HG03060 (cell line): ENCODE results near the gene EPHB1.

Experiments used
- ATAC-seq: cut with Tn5 transposase; IDR thresholded peaks from one replicate; pipeline ENCODE4 v1.9.1; 2021; ENCODE audit warnings: low read depth, moderate number of reproducible peaks; ENCODE audit not compliant: unreplicated experiment

EPHB1 gene

DNA sequence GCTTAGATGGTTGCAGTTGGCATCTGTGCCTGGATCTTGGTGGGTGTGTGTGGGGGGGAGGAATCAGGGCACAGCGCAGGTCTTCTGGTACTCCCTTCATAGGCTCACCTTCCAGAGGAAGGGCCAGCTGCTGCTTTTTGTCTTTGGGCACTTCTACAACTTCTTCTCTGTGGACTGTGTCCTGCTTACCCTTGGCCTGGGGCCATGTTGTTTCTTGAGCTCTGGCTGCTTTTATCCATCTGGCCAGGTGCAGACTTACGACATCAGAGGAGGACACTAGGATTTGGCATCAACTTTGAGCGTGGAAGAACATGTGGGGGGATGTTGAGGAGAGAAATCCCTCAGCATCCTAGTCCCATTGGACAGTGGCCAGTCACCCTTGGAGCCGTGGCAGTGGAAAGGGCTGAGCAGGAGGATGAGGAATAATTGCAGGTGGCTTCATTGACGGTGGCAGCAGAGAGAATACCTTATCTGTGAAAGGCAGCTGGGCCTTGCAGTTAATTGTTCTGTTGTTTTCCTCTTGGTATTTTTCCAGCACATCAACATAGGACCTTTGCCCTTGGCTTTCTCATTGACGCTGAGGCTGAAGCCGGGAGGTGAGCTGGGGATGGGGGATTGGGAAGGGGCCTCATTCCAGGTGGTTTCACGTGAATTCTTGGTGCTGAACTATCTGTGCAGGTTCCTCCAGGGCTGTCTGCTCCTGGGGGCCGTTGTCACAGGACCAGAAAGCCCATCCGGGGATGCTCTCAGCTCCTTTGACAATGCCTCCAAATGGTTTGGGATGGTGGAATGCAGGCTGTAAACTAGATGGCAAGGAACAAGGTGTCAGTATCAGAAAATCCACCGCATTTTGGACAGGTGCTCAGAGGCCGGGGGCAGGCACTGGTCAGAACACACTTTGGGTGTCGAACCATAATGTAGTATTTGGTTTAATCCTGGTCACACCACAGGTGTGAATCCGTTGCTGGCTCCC is 9.7 kb downstream of the EPHB1 start:
- ATAC-seq = no peak

DNA sequence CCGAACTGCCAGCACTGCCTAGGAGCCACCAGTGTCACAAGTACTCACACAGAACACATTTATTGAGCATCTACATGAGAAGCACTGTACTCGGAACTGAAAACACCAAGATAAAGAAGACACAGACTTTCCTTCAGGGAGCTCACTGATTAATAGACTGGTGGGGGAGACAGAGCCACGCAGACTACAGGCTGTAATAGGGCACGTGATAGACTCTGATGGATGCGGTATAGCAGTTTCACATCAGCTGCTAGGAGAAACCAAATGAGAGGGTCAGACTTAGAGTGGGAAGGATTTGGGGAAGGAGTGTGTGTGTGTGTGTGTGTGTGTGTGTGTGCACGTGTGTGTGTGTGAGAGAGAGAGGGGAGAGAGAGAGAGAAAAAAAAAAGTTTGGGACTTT is 12.1 kb downstream of the EPHB1 start:
- ATAC-seq = no peak

DNA sequence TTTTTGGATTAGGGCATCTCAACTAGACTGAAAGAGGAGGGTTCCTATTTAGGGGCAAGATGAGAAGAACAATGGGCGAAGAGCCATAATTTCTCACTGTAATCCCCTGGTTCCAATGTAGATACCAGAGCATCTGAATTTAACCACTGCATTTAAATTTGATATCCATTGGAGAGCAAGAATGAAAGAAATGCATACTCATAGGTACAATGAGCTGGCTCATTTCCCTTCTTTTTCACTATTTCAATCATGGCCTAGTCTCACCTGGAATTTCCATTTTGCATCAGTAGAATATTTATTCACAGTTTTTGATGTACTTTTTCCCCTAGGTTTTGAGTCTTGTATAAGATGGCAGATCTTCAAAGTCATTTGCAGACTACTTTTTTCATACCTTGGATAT is 13.8 kb downstream of the EPHB1 start:
- ATAC-seq = no peak

DNA sequence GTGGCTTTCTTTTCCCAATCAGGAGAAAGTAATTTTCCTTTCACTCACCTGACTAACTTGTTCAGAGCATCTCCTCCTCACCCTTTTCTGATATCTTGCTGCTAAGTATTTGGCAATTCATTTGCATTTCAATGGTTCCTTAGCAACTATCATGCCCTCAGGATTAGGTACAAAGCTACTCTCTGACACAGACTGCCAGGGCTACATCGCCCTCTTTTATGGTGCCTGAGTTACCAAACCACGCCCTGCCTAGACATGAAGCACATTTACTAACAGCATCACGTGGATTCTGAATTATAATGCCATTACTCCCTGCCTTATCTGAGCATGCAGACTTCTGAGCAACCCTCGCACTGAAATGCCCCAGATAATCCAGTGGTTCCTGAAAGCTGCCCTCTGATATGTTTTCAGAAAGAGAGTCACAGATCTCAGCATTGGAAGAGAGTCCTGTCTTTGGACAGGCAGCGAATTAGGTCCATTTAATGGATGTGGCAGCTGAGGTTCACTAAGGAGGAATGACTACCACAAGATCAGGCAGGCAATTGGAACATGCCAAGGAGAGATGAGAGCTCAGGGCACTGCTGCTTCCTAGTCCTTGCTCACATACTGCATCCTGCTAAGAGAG is 14.5 kb downstream of the EPHB1 start:
- ATAC-seq = no peak

DNA sequence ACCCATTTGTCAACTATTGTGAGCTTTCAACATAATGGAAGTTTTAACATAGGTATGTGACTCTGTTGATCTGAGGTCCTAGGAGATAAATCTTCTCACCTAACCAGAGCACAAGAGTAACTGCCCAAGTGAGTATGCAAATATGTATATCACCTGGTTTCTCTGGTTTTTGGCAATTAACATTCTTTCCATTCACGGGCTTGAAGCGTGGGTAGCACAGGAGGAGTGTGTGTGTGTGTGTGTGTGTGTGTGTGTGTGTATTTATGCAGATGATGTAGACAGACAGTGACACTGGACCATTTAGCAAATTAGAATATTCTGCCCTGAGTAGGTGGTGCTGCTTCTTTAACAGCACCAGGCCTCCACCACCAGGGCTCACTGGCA is 15.0 kb downstream of the EPHB1 start:
- ATAC-seq = no peak

DNA sequence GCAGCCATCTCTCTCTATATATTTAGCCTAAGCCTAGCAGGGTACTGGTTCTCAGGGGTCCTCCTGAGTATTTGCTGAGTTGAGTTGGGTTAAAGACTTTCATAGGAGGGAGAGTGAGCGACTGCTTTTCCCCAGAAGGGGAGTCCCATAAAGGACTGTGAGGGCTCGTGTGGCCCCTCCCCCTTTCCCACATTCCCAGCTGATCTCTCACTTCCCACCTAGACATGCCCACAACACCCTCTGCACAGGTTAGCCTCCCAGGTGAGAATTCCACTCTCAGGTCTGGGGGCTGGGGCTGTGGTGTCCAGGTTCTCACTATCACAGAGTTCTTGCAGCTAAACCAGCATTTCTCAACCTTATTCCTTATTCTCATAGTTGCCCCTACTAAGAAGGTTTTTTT is 15.8 kb downstream of the EPHB1 start:
- ATAC-seq = no peak

DNA sequence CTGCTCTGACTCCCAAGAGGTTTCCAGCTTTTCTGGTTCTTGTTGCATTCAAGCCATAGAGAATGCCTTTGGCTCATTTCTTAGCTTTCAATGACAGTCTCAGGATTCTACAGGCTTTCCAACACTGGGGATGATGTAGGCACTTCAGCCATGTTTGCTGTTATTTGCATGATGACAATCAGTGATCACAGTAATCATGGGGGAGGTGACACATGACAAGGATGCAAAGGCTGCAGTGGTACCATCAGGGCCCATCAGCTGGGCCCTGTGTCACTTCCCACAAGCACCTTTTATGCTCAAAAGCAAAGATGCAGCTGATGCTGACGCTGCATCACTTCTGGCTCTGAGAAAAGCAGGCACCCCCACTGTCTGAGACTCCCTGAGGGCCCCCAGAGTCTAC is 18.6 kb downstream of the EPHB1 start:
- no peak for ATAC-seq

DNA sequence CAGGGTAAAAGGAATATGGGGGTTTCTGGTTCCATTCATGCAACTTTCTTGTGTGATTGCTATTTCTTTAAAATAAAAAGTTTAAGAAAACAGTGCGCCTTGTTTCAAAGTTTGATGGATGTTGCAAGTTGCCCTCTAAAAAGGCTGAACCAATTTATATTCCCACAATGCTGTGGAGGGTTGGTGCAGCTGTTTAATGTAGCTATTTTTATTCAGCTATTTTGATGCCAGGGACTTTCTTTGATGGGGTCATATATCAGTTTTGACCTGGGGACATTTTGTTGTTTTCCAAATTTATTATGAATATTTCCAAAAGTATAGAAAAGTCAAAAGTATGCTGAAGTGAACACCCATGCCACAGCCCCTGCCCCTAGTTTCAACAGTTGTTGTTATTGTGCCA is 20.5 kb downstream of the EPHB1 start:
- no peak for ATAC-seq

DNA sequence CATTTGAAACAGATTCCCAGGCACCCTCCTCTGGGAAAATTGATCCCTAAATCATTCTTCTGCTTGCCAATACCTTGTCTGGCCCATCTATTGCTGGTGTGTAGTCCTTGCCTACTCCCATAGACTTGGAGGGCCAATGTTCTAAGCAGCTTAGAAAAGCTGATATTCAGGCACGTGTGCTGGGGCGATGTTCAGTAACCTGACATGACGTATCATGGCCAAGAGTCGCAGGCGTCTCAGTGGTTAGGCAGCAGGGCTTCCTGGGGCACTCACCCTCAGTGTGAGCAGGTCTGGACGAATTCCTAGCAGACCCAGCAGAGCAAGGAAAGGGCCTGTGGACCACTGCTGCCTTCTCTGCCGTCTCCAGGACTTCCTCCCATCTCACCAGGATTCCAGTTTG is 21.6 kb downstream of the EPHB1 start:
- no peak for ATAC-seq

DNA sequence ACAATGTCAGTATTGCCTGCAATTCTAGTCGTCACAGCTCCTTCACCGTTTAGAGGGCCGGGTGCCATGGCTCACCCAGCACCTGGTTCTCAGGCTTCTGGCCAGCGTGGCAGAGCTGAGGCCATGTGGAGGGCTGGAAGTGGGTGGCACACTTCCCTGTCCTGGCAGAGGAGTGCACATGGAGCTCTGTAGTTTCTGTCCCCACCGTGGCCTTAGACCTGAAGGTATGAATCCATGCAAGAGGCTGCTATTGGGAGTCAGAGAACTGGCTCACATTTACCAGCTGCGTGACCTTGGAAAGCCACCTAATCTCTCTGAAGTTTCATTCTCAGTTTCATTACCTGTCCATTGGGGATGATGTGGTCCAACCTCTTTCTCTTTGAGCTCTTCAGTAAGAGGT is 22.2 kb downstream of the EPHB1 start:
- peak; percentile 58 for ATAC-seq

DNA sequence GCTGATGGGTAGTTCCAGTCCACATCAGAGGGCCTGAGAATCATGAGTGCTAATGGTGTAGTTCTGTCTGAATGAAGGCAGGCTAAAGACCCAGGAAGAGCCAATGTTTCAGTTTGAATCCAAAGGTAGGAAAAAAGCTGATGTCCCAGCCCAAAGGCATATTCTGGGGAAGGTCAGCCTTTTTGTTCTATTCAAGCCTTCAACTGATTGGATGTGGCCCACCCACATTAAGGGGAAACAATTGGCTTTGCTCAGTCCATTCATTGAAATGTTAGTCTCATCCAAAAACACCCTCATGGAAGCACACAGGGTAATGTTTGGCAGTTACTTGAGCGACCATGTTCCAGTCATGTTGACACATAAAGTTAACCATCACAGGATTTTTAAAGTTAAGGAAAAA is 25.9 kb downstream of the EPHB1 start:
- ATAC-seq = no peak

DNA sequence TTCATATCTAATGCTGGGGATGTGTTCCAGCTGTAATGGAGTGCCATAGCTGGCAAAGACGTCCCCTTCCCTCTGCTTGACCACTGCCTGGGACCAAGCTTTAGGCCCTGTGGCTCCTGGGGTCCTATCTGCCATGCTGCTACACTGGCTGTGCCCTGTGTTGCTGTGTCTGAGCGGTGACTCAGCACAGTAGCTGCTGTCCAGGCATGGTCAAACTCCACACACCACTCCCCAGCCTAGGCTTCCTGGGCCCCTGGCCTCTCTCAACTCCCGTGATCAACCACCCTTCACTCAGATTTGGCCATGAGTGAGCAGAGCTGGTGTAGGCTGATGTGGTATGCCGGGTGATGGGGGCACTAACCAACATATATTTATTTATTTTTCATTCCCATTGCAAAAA is 27.0 kb downstream of the EPHB1 start:
- no peak for ATAC-seq

DNA sequence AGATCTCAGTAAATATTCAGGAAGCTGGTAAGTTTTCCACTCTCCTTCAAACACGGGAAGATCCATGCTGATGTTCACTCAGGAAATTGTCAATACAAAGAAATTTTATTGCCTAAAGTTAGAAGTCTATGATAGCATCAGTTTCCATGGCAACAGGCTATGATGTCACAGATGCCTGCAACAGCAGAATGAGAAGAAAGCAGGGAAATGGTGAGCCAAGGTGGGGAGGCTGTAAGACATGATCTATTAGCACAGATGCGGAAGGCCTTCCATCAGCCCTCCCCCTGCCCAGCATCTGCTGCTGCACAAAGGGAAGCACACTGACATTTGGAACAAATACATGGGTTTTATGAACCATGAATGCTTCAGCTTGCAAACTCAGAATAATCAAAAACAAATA is 28.6 kb downstream of the EPHB1 start:
- no peak for ATAC-seq

DNA sequence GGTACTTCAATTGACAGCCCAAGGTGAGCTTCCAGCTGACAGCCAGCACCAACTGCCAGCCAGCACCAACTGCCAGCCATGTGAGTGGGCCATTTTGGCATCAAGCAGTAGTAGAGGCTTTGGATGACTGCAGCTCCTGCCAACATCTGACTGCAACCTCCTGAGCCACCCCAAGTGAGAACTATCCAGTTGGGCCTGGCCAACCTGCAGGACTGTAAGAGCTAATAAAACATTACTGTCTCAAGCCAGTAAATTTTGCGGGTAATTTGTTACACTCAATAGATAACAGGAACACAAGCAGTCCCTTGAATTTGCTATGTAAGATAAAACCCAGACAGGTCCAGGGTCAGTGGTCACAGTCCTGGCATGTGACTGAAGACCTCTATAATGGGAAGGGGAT is 29.7 kb downstream of the EPHB1 start:
- ATAC-seq = no peak

DNA sequence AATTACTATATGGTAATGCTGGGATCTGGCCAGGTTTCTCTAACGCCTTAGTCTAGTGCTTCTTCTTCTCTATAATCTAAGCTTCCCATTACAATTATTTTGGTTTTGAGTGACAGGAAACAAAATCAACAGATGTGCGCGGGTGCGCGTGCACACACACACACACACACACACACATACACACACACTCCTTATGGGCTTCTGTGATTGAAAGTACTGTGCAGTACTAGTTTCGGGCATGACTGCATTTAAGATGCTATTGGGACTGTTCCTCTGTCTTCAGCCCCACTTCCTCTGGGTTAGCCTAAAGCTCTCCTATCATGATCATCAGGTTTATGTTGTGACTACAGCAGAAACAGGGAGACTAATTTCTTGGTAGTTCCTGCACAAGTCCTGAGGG is 32.2 kb downstream of the EPHB1 start:
- no peak for ATAC-seq

DNA sequence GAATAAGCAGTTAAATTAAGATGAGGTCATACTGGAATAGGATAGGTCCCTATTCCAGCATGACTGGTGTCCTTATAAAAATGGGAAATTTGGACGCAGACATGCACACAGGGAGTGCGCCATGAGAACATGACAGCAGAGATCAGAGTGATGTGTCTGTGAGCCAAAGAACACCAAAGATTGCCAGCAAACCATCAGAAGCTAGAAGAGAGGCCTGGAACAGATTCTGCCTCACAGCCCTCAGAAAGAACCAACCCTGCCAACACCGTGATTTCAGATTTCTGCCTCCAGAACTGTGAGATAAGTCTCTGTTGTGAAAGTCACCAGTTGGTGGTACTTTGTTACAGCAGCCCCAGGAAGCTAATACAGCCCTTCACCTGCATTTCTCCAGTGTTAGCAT is 34.7 kb downstream of the EPHB1 start:
- ATAC-seq = no peak

DNA sequence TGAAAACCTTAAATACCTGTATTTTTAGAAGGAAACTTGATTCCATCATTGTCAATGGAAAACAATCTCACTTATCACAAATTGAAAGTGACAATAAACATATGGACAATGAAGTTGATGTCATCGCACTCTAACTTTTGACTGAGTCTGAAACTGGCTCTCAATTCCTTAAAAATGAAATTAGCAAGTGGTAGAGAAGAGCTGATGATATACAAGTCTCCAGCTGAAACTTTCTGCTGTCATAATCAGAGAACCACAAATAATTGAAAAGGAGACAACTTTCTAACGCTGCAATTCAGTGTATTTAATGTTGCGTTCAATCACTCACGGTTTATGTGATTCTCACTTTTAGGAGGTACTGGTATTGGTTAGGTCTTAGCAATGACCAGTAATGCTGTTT is 37.5 kb downstream of the EPHB1 start:
- ATAC-seq = no peak

DNA sequence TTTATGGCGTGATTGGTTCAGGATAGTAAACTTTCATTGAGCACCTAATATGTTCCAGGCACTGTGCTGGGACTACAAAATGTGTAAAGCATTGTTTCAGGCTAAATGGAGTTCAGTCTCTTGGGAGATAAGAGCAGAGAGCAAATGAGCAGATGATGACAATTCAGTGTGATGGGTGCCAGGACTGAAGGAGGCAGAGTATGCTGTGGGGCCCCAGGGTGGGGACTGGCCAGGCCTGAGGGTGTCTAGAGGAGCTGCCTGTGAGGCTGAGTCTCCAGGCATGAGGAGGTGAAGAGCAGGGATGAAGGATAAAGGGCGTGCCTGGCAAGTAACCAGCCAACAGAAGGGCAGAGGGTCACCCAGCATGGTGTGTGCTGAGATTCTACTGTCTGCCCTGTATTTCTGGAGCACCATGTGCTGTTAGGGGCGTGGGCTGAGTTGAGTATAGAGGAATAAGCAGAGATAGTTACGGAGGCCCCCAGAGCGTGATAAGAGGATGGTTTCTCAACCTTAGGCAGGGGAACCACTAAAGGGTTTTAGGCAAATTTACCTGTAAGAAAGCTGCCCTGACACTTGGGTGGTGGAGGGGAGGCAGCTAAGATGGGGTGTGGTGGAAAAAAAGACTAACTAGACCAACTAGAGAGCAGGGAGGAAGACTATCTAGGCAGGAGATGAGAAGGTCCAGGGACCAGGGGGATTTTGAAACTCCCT is 38.5 kb downstream of the EPHB1 start:
- no peak for ATAC-seq

DNA sequence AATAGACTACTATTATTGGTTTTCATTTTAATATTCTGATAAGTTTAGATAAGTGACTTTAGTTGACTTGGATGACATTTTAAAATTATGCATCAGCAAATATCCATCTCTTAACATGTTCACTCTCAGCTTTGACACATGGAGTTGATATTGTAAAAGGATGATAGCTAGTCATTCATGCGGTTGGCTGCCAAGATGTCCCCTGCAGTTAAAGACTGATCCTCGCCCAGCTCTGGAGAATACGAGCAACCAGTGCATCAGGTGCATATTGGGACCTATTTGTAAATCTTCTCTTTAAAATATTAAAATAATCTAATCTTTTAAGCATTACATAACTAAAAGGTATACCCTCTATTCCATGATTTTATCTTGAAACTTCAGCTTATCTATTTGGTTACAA is 41.9 kb downstream of the EPHB1 start:
- no peak for ATAC-seq

DNA sequence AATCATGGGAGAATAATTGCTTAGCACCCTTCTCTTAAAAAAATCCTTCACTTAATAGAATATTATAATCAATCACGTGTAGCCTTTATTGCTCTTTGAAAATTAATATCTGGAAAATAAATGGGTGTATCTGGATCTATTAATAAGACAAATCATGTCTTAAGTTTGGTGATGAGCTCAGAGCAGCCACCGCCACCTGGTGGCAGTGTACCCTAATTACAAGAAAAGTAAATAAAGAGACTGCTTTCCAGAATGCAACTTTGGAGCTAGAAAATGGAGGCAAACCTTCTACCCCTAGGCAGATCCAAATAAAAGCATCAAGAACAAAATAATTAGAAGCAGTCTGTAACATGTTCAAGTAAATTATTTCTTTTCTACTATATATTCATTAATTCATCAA is 43.5 kb downstream of the EPHB1 start:
- ATAC-seq = no peak

DNA sequence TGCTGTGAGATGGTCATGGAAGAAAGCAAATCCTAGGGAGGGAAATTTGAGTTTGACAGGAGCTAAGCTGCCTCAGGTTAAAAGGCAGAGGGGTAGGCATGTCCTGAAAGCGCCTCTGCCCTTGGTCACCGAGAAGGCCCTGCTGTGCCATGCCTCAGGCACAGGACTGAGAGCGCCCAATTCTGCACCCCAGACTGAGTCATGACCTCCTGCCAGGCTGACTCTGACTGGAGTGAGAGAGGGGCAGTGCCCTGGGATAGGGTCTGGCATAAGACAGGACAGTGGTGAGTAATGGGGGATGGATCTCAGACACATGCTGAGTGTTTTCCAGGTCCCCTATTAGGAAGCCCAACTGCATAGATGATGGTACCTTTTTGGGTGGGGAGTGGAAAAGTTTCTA is 44.4 kb downstream of the EPHB1 start:
- ATAC-seq = no peak

DNA sequence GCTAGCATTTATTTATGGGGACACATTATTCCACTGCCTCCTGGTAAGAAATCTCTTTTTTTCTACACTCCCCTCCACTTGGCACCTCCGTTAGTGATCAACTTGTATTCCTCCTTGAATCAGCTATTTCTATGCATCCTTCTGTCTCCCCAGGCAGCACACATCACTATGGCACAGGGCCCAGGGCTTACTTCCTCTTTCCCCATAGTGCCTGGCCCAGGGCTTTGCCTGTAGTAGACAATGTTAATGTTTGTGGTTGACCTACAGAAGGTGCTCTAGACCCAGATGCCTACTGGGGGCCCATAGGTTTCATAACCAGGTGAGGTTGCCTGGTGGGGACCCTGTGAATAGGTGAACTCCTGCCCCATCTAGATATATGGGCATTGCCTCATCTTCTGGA is 44.9 kb downstream of the EPHB1 start:
- ATAC-seq = no peak
